Measurements from ENCODE around the gene REC114. TPM values are rescaled to one million over a fixed set of nuclear protein-coding genes. Genes with fewer than 3 reads are reported as not detected.

REC114 gene
- total RNA-seq, 1 donor: not detected

- DNase-seq (ENCODE audit: low read depth): no peak
- TF ChIP-seq CTCF (IDR thresholded peaks at IDR 0.05; ENCODE audit: insufficient read depth, low read length): no peak
- H3K4me3 ChIP-seq (ENCODE audit: low read depth, low read length): no peak overlapping the region
Observed at GRCh38 chr15:73605759-73606436, 162.9 kb downstream of the REC114 start.

- DNase-seq (ENCODE audit: low read depth): no peak
- no peak overlapping the region for H3K4me3 ChIP-seq (ENCODE audit: low read depth, low read length)
- no peak for TF ChIP-seq CTCF (IDR thresholded peaks at IDR 0.05; ENCODE audit: insufficient read depth, low read length)
Observed at GRCh38 chr15:73607405-73607804, 164.4 kb downstream of the REC114 start.

GRCh38 chr15:73607843-73608242, 164.9 kb downstream of the REC114 start:
- TF ChIP-seq CTCF (IDR thresholded peaks at IDR 0.05; ENCODE audit: insufficient read depth, low read length): no peak
- no peak for DNase-seq (ENCODE audit: low read depth)
- H3K4me3 ChIP-seq (ENCODE audit: low read depth, low read length): no peak overlapping the region

GRCh38 chr15:73608475-73608874, 165.5 kb downstream of the REC114 start:
- DNase-seq (ENCODE audit: low read depth): no peak
- TF ChIP-seq CTCF (IDR thresholded peaks at IDR 0.05; ENCODE audit: insufficient read depth, low read length): no peak
- no peak overlapping the region for H3K4me3 ChIP-seq (ENCODE audit: low read depth, low read length)

- no peak for TF ChIP-seq CTCF (IDR thresholded peaks at IDR 0.05; ENCODE audit: insufficient read depth, low read length)
- no peak overlapping the region for H3K4me3 ChIP-seq (ENCODE audit: low read depth, low read length)
- peak; percentile 65 for DNase-seq (ENCODE audit: low read depth)
Observed at GRCh38 chr15:73608941-73609340, 166.0 kb downstream of the REC114 start.

Other genes with a start within 250 kb of the REC114 start
- gene HCN4, start 74.2 kb upstream of the REC114 start, total RNA-seq (ENCODE audit: low replicate concordance): not detected in 2 replicates
- gene NPTN, start 190.2 kb downstream of the REC114 start, total RNA-seq (ENCODE audit: low replicate concordance): 55.4 and 72.6 TPM in 2 replicates
- 87.3 and 121 TPM in 2 replicates for gene CD276, start 241.2 kb downstream of the REC114 start, total RNA-seq (ENCODE audit: low replicate concordance)